NCI-H774 (cell line): ENCODE results near the gene TP53RK.

Experiments used
- DNase-seq: peaks from one replicate; lab custom pipeline; 2025; lab: John Stamatoyannopoulos, UW

The TP53RK gene

GRCh38 chr20:46660487-46660886 lies 28.8 kb downstream of the TP53RK start:
- DNase-seq = no peak

DNA sequence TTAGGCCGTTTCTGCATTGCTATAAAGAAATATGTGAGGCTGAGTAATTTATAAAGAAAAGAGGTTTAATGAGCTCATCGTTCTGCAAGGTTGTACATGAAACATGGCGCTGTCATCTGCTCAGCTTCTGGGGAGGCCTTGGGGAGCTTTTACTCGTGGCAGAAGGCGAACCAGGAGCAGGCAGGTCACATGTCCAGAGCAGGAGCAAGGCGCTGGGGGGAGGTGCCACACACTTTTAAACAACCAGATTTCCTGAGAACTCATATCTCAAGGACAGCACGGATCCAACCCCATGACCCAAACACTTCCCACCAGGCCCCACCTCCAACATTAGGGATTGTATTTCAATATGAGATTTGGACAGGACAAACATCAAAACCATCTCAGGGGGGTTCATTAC lies 31.6 kb downstream of the TP53RK start:
- DNase-seq = no peak

DNA sequence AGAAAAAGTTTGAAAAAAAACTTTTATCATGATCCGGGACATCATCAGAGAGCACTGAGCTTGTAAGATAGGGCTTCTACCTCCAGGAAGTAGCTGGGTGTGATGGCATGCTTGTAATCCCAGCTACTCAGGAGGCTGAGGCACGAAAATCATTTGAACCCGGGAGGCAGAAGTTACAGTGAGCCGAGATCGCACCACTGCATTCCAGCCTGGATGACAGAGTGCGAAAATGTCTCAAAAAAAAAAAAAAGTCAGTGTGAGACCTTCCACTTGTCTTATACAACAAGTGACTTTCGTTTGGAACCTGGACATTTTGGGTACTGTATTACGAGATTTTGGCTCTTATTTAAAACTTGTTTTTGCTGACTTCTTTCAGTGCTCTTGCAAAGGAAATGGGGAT lies 32.1 kb downstream of the TP53RK start:
- DNase-seq = no peak

GRCh38 chr20:46652699-46653098 lies 36.5 kb downstream of the TP53RK start:
- DNase-seq = no peak

DNA sequence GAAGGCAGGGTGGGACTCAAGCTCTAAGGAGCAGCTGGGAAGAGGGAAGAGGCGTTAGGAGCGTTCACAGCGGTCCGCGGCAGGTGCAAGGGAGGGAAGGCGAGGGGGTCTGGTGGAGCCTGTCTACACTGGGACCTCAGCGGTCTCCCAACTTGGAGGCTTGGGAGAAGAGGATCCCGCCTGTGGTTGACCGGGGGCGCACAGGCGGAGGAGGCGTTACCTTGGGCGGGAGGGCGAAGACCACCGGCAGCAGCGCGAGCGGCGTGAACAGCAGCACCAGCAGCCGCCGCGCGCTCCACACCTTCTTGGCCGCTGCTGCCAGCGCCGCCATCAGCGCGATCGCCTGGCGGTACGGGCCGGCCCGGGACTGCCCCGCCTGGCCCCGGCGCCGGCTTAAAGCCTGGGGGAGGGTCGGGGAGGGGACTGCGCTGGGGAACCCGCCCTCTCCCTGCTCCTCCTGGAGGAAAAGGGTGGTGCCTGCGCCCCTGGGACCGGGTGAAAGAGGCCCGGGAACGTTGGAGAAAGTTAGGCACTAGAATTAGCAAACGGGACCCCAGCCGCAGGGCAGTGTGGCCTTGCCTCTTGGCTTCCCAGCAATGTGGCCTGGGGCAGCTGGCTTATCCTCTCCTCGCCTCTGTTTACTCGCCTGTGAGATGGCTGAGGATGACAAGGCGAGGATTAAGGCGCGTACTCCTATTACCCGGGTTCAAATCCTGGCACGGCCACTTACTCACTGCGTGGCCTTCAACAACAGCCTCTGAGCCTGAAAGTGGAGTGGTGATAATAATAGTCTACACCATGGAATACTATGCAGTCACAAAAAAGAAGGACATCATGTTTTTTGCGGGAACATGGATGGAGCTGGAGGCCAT lies 37.9 kb downstream of the TP53RK start, which contains the start of gene SLC13A3:
Gene SLC13A3, minus strand, starts transcription at position 369 of the 872 bp plus-strand sequence. Its CDS starts 38 bp downstream, at position 331.
- no peak for DNase-seq

- no peak for DNase-seq
Observed at GRCh38 chr20:46650575-46651090, 38.6 kb downstream of the TP53RK start.

DNA sequence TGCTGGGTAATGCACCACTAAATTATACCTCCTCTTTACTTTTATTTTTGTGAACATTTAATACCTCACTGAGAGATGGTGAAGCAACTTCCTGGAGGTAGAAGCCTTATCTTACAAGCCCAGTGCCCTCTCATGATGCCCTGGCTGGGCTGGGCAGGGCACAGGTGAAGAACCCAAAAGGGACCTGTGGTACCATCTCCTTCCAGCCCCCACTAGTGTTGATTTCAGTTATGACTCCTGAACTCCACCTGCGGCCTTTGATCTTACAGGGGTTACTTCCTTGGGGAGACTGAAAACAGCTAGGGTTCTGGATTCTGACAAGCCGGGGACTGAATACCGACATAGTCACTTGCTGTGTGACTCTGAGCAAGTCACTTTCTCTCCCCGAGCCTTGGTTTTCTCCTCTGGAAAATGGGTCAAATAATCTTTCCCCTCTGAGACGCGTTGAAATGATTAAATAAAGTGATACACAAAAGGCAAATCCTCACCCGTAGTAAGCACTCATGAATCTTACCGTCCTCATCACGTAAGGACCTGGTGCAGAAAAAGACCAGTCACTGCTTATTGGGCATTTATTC lies 39.2 kb downstream of the TP53RK start:
- DNase-seq = no peak

DNA sequence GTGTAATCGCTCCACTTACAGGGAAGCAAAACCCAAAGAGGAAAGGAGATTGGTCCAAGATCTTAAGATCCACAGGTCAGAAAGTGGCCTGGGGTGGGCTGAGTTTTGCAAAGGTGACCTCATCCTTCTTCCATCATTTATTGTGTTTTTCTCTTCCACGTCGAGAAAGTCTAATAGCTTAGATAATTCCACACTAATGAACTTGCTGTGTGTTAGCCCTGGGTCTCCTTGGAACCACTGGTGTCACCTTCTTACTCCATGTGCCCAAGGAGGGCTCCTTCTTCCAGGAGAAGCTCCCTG lies 39.6 kb downstream of the TP53RK start:
- no peak for DNase-seq

GRCh38 chr20:46648903-46649649 lies 40.2 kb downstream of the TP53RK start:
- DNase-seq = no peak

- DNase-seq = no peak
Observed at GRCh38 chr20:46647469-46647868, 41.8 kb downstream of the TP53RK start.

DNA sequence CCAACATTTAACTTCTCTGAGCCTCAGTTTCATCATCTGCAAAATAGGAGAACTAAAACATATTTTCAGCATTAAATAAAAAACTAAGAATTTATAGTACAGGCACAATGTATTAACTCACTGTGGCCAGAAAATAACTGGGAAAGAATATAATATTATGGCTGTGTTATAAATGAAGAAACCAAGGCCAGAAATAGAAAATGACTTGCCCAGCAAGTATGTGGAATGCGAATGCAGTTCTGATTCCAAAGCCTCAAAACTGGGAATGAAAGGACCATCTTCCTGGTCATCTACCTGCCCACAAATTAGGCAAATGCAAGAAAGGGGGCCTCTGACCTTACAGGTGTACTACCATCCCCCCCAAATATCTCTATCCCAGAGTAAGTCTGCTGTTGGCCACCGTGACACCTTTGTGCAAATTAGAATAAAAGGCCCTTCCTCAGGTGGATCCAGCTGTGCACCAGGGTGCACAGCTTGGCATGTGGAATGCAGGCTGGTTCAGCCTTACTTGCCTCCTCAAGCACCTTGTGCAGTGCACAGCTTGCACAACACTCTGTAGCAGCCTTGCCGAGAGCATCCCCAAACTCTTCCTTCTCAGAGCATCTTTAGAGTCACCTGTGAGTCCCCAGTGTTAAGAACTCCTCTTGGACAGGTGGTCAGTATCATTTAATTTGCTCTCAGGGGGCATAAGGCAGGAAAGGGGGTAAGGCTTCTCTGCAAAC lies 42.4 kb downstream of the TP53RK start:
- DNase-seq = no peak

GRCh38 chr20:46646122-46646521 lies 43.1 kb downstream of the TP53RK start:
- no peak for DNase-seq

DNA sequence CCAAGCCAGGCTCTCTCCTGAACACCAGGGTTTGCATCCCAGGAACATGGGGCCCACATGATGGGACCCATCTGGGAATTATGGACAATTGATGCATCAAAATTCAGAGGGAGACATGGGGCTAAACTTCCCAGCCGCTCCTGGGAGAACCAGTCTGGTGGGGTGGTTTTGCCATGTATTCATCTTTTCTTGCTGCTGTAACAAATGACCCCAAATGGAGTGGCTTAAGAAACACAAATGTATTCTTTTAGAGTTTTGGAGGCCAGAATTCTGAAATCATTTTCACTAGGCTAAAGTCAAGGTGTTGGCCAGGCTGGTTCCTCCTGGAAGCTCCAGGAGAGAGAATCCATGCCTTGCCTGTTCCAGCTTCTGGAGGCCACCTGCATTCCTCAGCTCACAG lies 44.5 kb downstream of the TP53RK start:
- DNase-seq = no peak

DNA sequence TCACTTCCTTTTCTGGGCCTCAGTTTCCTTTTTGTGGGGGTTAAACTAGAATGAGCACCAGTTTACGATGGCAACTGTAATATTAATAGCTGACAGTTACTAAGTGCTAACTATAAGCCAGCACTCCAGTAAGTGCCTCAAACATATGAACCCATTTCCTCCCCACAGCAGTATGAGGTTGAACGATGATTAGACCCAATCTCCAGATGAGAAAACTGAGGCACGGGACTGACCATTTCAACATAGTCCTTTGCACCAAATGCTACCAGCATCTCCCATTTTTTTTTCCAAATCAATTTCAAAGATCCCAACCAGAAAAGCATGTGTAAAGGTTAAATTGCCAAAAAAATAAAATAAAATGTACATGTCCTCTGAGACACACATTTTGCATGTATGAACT lies 45.1 kb downstream of the TP53RK start:
- no peak for DNase-seq

- DNase-seq = no peak
Observed at GRCh38 chr20:46642969-46643343, 46.3 kb downstream of the TP53RK start.

DNA sequence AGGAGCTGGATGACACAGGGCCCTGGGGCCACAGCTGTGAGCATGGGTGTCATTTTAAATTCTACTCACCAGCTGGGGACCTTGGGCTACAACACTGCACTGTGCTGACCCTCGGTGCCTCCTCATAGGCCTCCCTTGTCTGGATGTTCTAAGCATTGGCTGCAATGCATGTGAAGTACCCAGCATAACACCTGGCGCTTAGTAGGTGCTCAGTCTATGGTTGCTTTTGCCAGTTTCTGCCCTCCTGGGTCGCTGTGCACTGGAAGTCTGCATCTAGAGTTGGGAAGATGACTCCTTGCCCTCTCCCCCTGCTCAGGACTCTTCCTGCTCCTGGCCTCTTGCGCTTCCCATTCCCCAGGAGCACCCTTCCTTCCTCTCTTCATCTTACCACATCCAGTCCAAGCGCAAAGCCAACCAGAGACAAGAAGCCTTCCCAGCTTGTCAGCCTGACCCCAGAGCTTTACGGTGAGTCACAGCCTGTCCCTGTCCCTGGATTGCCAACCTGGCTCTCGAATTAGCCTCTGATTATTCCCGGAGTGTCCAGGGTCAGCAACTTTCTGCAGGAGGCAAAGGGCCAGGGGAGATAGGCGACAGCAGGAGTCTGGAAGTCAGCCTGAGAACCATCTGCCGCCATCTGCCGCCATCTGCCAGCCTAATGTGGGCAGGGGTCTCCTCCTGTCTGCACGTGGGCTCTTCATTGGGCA lies 46.8 kb downstream of the TP53RK start:
- DNase-seq = no peak

DNA sequence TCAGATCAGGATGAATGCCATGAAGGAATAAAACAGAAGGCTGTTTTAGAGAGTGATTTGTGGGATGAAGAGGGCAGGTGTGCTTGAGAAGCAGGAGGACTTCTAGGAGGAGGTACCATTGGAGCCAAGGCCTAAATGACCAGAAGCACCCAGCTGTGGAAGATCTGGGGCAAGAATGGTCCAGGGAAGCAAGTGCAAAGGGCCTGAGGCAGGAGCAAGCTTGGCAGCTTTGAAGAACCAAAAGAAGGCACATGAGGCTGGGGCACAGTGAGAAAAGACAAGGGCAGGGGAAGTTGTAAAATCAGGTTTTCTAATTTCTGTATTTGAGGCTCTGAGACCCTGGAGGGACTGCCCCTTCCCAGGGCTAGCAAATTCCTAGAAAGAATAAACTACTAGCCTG lies 47.8 kb downstream of the TP53RK start:
- DNase-seq = no peak

- peak; percentile 53 for DNase-seq
Observed at GRCh38 chr20:46640536-46641311, 48.5 kb downstream of the TP53RK start.

GRCh38 chr20:46640044-46640443 lies 49.2 kb downstream of the TP53RK start:
- DNase-seq = no peak

DNA sequence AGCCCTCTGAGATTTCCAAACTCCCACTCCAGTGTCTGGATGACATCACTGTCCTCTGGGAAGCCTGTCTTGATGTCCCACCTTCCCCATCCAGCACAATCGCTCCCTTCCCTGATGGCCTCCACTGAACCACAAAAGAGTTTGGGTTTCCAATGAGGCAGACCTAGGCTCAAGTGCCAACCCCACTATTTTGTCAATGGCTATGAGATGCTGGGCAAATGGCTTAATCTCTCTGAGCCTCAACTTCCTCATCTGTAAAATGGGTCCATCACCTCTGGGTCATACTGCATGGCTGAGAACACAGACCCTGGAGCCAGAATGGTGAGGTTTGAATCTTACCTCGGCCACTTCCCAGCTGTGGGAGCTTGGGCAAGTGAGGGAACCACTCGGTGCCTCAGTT lies 49.7 kb downstream of the TP53RK start:
- no peak for DNase-seq

GRCh38 chr20:46638898-46639274 lies 50.4 kb downstream of the TP53RK start:
- DNase-seq = no peak
